Lung (tissue), 12 donors: ENCODE data around the gene HID1. TPM values are rescaled to one million over a fixed set of nuclear protein-coding genes. Genes with fewer than 3 reads are reported as not detected.

Source experiments
- ATAC-seq: fragments of 200-7000 bp; cut with Tn5 transposase; one replicate; pipeline ENCODE4 v1.9.1; 2020; ENCODE audit warnings: moderate number of reproducible peaks; ENCODE audit not compliant: insufficient read depth, low FRiP score
- DNase-seq, 3 donors: peaks; one replicate each; pipeline ENCODE4 v3.0.0-alpha.2; 2013 to 2017
- H3K27ac ChIP-seq, 2 donors: one replicate each; pipeline ENCODE4 v1.5.1; 2013; ENCODE audit warnings: mild to moderate bottlenecking in 2 of 2, moderate library complexity in 2 of 2, control low read depth in 1 of 2, inconsistent platforms in 1 of 2, low read depth in 1 of 2, low read length in 1 of 2
- H3K27me3 ChIP-seq, 3 donors: one replicate each; pipeline ENCODE4 v1.5.1; 2013; ENCODE audit warnings: low read length in 2 of 3; ENCODE audit not compliant: control insufficient read depth in 3 of 3, insufficient read depth in 3 of 3
- H3K36me3 ChIP-seq, 4 donors: one replicate each; pipeline ENCODE4 v1.5.1; 2013; ENCODE audit warnings: low read length in 4 of 4, mild to moderate bottlenecking in 1 of 4, moderate library complexity in 1 of 4; ENCODE audit not compliant: control insufficient read depth in 4 of 4, insufficient read depth in 4 of 4
- H3K4me1 ChIP-seq, 5 donors: one replicate each; pipeline ENCODE4 v1.5.1; 2013; ENCODE audit warnings: low read length in 5 of 5, mild to moderate bottlenecking in 2 of 5, moderate library complexity in 1 of 5; ENCODE audit not compliant: control insufficient read depth in 5 of 5, insufficient read depth in 5 of 5
- H3K4me3 ChIP-seq: one replicate; pipeline ENCODE4 v1.5.1; 2013; ENCODE audit warnings: mild to moderate bottlenecking, control low read depth, moderate library complexity
- H3K9ac ChIP-seq, 2 donors: one replicate each; pipeline ENCODE4 v1.5.1; 2013; ENCODE audit warnings: low read length in 2 of 2, control low read depth in 1 of 2; ENCODE audit not compliant: insufficient read depth in 1 of 2
- H3K9me3 ChIP-seq, 4 donors: one replicate each; pipeline ENCODE4 v1.5.1; 2013; ENCODE audit warnings: low read length in 3 of 4, mild to moderate bottlenecking in 1 of 4, moderate library complexity in 1 of 4; ENCODE audit not compliant: control insufficient read depth in 4 of 4, insufficient read depth in 3 of 4
- WGBS, 2 donors: extraction: QIAGEN DNeasy Blood & Tissue Kit; methylation state at CpG; one replicate each; pipeline ENCODE4 v1.1.7; 2013; 5-methylcytosine and 5-hydroxymethylcytosine counted together
- polyA plus RNA-seq, 2 donors: library from polyadenylated mRNA; stranded (reverse); fragments of 200-250 nt; gene quantifications; one replicate each; pipeline ENCODE4 v1.2.1, GENCODE V29; 2013
- total RNA-seq, 2 donors: library from RNA; depleted of rRNA in 1 of 2; stranded (reverse); fragments of >200 nt in 1 of 2; gene quantifications; one replicate each; pipeline ENCODE4 v1.2.1, GENCODE V29; 2014 to 2021
- TF ChIP-seq, protein P1 (sequence below): IDR thresholded peaks from 2 replicates; pipeline ENCODE4 v1.5.1; 2012; ENCODE audit warnings: mild to moderate bottlenecking; ENCODE audit errors: control extremely low read depth, extremely low read depth
- donor health status: control.
- donor health status: control.
- donor health status: Bipolar disorder and iron deficiency.
- donor health status: healthy.
- donor health status: DM: yes; HTN: yes; CAD: no.

The HID1 gene
- total and polyA plus RNA-seq, 4 donors: 15.2 to 42.1 (median 29.2) TPM

DNA sequence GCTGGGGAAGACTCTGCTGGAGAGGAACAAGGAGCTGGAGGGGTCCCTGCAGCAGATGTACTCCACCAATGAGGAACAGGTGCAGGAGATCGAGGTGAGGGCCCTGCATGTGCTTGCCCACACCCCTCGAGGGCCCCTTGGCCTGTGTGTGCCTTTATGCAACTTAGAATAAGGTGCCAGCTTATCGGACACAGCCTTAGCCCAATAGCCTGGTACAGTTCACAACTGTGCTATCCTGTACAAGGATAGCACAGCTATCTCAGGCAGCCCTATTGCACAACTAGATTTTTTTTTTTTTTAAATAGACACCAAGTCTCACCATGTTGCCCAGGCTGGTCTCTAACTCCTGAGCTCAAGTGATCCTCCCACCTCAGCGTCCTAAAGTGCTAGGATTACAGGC is 27.0 kb upstream of the HID1 start:
- Histone ChIP-seq H3K36me3 (peaks cover 4 to 24% (median 8%) of the 10 kb centered on the region in 4 donors), H3K9ac (no peak overlapping the region), H3K27me3 (no peaks in the 10 kb centered on the region), H3K9me3 (no peaks in the 10 kb centered on the region), H3K27ac (no peak overlapping the region), H3K4me1 (no peaks in the 10 kb centered on the region), H3K4me3 (no peak overlapping the region)
- 83% methylated on average over 4 of the region's 4 CpGs for whole genome bisulfite sequencing, 2 donors
- DNase-seq (no peak), ATAC-seq (no peak)
- TF ChIP-seq, protein P1, sequence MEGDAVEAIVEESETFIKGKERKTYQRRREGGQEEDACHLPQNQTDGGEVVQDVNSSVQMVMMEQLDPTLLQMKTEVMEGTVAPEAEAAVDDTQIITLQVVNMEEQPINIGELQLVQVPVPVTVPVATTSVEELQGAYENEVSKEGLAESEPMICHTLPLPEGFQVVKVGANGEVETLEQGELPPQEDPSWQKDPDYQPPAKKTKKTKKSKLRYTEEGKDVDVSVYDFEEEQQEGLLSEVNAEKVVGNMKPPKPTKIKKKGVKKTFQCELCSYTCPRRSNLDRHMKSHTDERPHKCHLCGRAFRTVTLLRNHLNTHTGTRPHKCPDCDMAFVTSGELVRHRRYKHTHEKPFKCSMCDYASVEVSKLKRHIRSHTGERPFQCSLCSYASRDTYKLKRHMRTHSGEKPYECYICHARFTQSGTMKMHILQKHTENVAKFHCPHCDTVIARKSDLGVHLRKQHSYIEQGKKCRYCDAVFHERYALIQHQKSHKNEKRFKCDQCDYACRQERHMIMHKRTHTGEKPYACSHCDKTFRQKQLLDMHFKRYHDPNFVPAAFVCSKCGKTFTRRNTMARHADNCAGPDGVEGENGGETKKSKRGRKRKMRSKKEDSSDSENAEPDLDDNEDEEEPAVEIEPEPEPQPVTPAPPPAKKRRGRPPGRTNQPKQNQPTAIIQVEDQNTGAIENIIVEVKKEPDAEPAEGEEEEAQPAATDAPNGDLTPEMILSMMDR: no peak

DNA sequence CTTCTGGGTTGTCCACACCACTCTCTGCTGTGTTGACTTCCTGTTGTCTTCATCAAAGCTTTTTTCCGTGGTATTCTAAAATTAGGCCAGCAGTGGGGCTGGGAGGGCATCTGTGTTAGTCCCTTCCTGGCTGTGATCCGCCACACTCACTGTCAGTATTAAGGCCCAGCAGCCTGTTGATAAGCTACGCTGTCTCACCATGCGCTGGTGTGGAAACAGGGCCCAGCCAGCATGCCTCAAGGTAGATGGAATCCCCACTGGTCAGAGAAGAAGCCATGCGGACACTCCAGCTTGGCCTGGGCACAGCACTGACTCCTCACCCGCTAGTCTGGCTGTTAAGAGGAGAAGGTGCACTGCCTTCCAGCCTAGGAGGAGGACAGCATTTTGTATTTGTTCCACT is 26.2 kb upstream of the HID1 start:
- TF ChIP-seq, protein P1: no peak
- WGBS, 2 donors: 69 to 72% methylated on average over 6 of the region's 6 CpGs
- Histone ChIP-seq H3K27me3 (no peaks in the 10 kb centered on the region), H3K9ac (no peak overlapping the region), H3K9me3 (no peaks in the 10 kb centered on the region), H3K27ac (no peak overlapping the region), H3K4me3 (no peak overlapping the region), H3K36me3 (peaks cover 4 to 20% (median 8%) of the 10 kb centered on the region in 4 donors), H3K4me1 (no peaks in the 10 kb centered on the region)
- ATAC-seq: no peak
- no peak for DNase-seq

DNA sequence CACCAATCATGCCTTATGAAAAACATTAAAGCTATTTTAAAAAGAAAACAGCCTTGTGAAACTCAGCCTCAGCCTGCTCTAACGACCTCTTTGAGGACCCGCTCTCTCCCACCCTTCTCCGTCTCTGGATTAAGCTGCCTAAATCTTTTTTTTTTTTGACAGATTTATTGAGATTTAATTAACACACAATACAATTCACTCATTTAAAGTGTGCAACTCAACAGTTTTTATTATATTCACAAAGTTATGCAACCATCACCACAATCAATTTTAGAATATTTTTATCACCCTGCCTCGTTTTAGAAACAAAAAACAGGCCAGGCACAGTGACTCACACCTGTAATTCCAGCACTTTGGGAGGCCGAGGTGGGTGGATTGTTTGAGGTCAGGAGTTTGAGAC is 23.3 kb upstream of the HID1 start:
- no peaks in the 10 kb centered on the region for H3K9me3 ChIP-seq
- H3K4me3 ChIP-seq: no peak overlapping the region
- H3K27ac ChIP-seq: no peak overlapping the region
- DNase-seq (no peak), ATAC-seq (no peak)
- TF ChIP-seq, protein P1: no peak
- no peak overlapping the region for H3K9ac ChIP-seq
- no peaks in the 10 kb centered on the region for H3K36me3 ChIP-seq
- H3K4me1 ChIP-seq: peaks cover 0 to 2% (median 0%) of the 10 kb centered on the region in 5 donors
- no peaks in the 10 kb centered on the region for H3K27me3 ChIP-seq
- WGBS, 2 donors: 84 to 86% methylated on average over 5 of the region's 5 CpGs

DNA sequence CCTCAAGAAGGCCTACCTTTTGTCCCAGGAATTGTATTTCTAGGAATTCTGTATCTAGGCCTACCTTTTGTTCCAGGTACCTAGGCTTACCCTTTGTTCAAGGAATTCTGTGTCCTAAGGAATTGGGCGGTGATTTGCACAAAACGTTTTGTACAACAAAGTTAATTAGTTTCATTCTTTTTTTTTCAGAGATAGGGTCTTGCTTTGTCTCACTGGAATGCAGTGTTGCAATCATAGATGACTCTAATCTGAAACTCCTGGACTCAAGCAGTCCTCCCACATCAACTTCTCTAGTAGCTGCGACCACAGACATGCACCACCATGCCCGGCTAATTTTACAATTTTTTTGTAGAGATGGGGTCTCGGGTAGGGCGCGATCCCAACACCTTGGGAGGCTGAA is 21.9 kb upstream of the HID1 start:
- ATAC-seq (no peak), DNase-seq (no peak)
- Histone ChIP-seq H3K4me3 (no peak overlapping the region), H3K9me3 (no peaks in the 10 kb centered on the region), H3K4me1 (peaks cover 0 to 5% (median 0%) of the 10 kb centered on the region in 5 donors), H3K9ac (no peak overlapping the region), H3K27ac (no peak overlapping the region), H3K27me3 (no peaks in the 10 kb centered on the region), H3K36me3 (peaks cover 0 to 1% (median 0%) of the 10 kb centered on the region in 4 donors)
- TF ChIP-seq, protein P1: no peak
- 85 to 87% methylated on average over 7 of the region's 7 CpGs for WGBS, 2 donors
